Measurements from ENCODE around the gene MAPK8.

DNA sequence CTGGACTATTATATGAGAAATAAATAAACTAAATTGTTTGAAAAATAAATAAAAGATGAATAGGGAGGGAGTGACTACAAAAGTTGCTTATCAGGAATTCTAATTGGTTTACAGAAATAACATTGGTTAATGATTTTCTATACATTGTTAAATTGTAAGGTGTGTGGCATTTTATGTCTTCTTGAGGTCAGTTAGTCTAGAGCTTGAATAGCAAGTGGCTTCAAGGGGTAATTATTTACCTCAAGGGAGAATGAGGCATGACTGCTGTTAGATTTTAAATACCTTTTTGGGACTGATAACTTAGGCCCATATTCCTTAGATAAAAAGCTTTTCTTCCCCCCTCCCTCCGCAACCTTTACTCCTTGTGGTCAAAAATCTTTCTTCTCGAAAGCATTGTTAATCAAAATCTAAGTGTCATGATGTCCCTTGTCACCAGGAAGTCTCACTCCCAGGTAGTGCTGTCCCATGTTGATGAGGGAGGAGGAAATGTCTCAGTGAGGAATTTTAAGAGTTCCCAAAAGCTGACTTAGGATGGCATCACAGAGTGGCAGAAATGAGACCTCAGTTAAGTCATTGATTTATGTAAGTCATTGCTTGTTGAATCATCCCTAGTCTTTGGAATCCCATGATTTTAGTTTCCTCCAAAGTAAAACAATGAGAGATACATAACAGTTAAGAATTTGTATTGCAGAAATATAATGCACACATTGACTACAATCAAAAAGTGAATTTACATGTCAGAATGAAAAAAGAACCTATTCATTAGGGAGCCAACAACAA, 71.5 kb downstream of the MAPK8 start:
- TF ChIP-seq GATA2 (IDR thresholded peaks at IDR 0.05; ENCODE audit: low read depth, low read length) (no peak), GATA3 (IDR thresholded peaks at IDR 0.05; ENCODE audit: low read depth, low read length) (no peak)

All from SH-SY5Y (cell line).